Measurements from ENCODE around the gene GRIP1.
"Not testable (repeated sequence)": the region's sequence is repeated elsewhere in the genome, so short reads cannot be mapped to it uniquely, and the experiment has no call there.

The GRIP1 gene

GRCh38 chr12:66321435-66321834, 357.4 kb downstream of the GRIP1 start:
- DNase-seq (ENCODE audit: low read depth) = no peak

- DNase-seq (ENCODE audit: low read depth) = no peak
Measured at GRCh38 chr12:66320996-66321395, 357.9 kb downstream of the GRIP1 start.

DNA sequence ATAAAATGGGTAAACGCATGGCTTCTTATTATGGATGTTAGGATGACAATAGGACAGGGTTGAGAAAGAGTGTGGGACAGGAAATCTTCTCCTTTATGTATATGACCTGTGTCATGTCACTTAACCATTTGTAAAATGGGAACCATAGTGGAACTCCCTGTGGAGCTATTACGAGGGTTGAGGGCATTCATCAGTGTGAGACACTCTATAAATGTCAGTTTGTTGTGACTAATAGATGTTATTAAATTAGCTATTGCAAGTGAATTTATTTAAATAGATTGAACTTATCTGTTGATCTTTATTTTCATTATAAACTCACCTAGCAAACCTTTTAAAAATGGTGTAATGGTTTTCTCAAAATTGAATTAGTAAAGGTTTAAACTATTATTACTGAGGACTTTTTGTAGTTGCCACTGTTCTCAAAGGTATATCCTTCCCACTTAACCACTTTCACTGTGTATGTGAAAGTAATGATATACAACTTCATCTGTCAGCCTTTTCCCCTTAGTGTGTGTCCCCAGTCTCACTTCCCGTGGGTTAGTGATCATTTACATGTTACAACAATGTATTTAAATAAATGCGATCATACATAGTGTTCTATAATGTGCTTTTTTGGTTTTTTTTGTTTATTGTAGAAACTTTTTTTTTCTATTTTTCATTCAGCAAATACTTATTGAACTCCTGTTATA, 359.5 kb downstream of the GRIP1 start:
- DNase-seq (ENCODE audit: low read depth) = no peak

DNA sequence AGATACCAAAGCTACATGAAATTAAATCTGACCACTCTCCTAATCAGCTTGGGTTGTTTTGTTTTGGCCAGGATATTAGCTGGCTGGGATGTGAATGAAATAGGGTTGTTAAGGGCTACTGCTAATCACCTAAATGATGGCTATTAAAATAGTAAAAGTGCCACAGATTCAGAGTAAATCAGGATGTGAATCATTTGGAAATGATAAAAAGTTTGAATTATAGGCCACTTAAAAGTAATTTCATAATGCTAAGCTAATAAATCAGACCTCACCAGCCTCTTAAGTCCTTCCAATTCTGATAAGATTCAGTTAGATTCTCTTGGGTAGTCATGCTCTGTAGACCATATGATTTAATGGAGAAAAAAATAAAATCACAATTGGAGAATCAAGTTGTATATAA, 364.6 kb downstream of the GRIP1 start:
- no peak for DNase-seq (ENCODE audit: low read depth)

GRCh38 chr12:66312189-66312588, 366.7 kb downstream of the GRIP1 start:
- no peak for DNase-seq (ENCODE audit: low read depth)

GRCh38 chr12:66309606-66310005, 369.3 kb downstream of the GRIP1 start:
- DNase-seq (ENCODE audit: low read depth) = no peak

- no peak for DNase-seq (ENCODE audit: low read depth)
Measured at GRCh38 chr12:66304296-66304900, 374.5 kb downstream of the GRIP1 start.

GRCh38 chr12:66303316-66303804, 375.5 kb downstream of the GRIP1 start:
- not testable (repeated sequence) for DNase-seq (ENCODE audit: low read depth)

GRCh38 chr12:66302827-66303169, 376.1 kb downstream of the GRIP1 start:
- no peak for DNase-seq (ENCODE audit: low read depth)

DNA sequence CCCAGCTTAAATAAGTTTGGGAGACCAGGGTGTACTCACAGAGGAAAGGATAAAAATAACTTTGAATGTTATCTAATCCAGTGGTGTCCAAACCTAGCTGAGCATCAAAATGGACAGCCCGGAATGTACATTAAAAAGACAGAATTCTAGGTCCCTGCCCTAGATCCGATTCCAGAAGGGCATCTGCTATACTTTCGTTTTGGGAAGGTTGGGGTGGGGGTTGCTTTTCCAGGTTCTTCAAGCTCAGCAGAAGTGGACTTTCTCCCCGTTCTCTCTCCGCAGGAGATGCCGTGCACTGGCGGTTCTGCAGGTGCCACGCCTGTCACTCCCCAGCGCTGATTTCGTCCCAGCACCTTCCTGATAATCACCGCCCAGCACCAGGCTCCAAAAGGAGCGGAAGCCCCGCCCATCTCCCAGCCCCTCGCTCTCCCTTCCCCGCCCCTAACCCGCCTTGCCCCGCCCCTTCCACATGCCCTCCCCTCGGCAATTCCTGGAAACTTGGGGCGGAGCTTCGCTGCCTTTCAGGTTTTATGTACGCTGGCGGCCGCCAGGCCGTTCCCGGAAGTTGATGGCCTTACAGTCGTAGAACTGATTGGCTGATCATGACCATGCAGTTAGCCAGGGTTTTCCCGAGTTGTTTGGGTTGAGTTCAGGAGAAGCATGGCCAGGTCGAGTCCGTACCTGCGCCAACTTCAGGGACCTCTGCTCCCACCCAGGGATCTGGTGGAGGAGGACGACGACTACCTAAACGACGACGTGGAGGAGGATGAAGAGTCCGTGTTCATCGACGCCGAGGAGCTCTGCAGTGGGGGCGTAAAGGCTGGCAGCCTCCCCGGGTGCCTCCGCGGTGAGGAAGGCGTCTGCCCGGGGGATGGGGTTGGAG, 376.7 kb downstream of the GRIP1 start, which contains the start of gene HELB:
Gene HELB (plus strand): TSS at position 550 of the 883 bp plus-strand sequence. CDS start 111 bp downstream, at position 661.
- DNase-seq (ENCODE audit: low read depth) = peak; percentile 90

GRCh38 chr12:66297923-66298322, 381.0 kb downstream of the GRIP1 start:
- no peak for DNase-seq (ENCODE audit: low read depth)

Data from activated T-helper 1 cell treated with Interleukin-2 at 50 U/mL for 16 hours (primary cell).